WI38 (cell line): Measurements from ENCODE around the gene PITPNM2.

Experiments used
- H3K4me3 ChIP-seq: 2 replicates; pipeline ENCODE4 v1.5.1; 2011; ENCODE audit warnings: low read depth, mild to moderate bottlenecking, control low read depth, low read length
- TF ChIP-seq, protein P1 (sequence below): IDR thresholded peaks from 2 replicates; pipeline ENCODE4 v1.5.1; 2012; ENCODE audit warnings: low read depth, mild to moderate bottlenecking, control low read depth, low read length

PITPNM2 gene

DNA sequence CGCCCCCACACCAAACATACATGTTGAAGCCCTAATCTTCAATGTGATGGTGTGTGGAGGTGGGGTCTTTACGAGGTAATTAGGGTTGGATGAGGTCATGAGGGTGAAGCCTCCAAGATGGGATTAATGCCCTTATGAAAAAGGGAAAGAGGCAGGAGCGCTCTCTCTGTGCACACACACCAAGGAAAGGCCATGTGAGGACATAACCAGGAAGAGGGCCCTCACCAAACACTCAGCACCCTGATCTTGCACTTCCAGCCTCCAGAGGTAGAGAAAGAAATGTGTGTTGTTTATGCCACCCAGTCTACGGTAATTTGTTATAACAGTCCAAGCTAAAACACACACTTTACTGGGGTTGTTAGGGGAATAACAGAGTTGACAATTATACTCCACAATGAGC lies 14.6 kb upstream of the PITPNM2 start:
- TF ChIP-seq, protein P1, sequence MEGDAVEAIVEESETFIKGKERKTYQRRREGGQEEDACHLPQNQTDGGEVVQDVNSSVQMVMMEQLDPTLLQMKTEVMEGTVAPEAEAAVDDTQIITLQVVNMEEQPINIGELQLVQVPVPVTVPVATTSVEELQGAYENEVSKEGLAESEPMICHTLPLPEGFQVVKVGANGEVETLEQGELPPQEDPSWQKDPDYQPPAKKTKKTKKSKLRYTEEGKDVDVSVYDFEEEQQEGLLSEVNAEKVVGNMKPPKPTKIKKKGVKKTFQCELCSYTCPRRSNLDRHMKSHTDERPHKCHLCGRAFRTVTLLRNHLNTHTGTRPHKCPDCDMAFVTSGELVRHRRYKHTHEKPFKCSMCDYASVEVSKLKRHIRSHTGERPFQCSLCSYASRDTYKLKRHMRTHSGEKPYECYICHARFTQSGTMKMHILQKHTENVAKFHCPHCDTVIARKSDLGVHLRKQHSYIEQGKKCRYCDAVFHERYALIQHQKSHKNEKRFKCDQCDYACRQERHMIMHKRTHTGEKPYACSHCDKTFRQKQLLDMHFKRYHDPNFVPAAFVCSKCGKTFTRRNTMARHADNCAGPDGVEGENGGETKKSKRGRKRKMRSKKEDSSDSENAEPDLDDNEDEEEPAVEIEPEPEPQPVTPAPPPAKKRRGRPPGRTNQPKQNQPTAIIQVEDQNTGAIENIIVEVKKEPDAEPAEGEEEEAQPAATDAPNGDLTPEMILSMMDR, result no peak
- no peak overlapping the region for H3K4me3 ChIP-seq

DNA sequence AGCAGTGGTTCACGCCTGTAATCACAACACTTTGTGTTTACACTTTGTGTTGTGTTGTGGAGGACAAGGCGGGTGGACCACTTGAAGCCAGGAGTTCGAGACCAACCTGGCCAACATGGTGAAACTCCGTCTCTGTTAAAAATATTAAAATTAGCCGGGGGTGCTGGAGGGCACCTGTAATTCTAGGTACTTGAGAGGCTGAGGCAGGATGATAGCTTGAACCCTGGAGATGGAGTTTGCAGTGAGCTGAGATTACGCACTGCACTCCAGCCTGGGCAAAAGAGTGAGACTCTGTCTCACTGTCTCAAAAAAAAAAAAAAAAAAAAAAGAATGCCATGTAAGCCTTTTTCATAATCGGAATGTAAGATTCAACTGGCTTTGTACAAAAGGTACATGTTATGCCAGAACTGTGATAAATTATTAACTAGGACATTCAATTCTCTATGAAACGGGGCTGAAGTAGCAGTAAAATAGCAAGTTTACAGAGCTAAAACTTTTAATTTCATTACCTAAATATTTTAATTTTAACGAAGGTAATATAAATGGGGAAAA lies 13.9 kb upstream of the PITPNM2 start:
- TF ChIP-seq, protein P1, result no peak
- H3K4me3 ChIP-seq, result no peak overlapping the region

DNA sequence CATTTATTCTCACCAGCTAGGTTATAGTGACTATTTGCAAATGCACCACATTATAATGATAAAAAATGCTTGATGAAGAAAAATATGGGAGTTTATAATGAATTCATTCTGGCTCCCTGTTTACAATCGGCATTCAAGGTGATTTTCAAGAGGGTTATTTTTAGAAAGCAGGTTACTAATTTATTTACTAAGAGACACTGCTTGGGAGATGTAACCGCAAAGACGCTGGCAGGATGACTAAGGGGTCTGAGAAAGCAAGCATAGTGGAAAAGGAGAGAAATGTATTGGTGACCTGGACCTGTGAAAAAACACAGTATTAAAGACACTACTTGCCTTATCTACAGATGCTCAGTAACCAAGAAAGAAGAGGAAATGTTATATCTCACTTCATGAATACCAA lies 13.3 kb upstream of the PITPNM2 start:
- H3K4me3 ChIP-seq, result no peak overlapping the region
- TF ChIP-seq, protein P1, result no peak

DNA sequence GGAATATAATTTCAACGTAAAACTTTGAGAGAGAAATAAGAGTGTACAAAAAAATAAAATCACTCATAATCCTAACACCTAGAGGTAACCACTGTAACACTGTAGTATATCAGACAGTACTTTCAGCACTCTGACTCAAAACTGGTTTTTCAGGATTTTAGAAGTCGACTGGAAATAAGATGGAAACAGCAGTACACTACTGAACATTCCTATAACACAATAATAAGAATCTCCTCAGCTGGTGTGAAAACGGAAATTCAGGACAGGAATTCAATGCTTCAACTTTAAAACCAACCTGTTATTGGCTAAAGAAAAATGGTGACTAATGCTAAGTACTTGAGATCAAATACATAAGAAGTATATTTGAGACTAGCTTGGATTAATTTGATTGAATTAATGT lies 12.3 kb upstream of the PITPNM2 start:
- TF ChIP-seq, protein P1, result no peak
- no peak overlapping the region for H3K4me3 ChIP-seq

DNA sequence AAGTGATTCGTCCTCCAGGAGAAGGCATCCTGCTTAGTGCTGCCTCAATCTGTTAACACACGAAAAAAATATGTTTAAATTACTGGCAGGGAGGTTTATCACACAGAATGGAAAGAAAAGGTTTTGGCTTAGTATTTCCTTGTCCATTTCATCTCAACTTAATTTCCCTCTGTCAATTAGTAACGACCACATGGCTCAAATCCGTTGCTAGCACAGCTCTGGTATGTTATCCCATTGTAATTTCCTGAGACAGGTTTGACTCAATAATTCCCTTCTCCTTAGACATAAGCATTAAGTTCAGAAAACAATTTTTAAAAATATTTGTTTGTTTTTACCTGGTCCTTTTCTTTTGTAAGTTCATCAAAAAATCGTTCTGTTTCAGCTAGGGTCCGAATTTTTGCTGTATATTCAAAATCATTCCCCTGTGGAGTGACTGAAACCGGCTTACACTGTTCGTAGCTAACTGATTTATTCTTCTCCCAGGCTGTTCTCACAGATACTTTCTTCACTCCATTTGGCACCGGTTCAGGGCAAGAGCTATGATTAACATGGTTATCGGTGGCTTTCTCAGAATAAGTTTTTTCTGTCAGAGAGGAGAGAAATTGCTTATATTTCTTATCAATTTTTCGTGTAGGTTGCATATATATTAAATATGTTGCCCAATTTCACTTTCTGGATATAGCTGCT lies 10.1 kb upstream of the PITPNM2 start:
- TF ChIP-seq, protein P1, result no peak
- H3K4me3 ChIP-seq, result no peak overlapping the region

DNA sequence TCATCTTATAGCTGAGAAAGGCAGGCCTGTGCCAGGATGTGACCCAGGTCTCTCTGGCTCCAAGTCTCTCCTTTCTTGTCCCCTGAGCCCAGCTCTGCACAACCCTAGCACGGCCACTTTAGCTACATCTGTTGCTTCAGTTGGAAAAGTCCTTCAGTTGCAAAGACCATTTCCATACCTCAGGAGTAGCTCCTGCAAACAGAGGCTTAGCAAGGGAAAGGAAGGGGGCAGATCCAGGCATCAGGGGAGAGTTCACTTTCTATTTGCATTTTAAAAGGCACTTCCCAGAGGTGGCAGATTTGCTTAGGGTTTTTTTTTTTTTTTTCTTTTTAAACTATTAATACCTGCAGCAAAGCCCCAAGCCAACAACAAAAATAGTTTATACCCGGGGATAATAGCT lies 3.0 kb upstream of the PITPNM2 start:
- TF ChIP-seq, protein P1, result no peak
- no peak overlapping the region for H3K4me3 ChIP-seq

DNA sequence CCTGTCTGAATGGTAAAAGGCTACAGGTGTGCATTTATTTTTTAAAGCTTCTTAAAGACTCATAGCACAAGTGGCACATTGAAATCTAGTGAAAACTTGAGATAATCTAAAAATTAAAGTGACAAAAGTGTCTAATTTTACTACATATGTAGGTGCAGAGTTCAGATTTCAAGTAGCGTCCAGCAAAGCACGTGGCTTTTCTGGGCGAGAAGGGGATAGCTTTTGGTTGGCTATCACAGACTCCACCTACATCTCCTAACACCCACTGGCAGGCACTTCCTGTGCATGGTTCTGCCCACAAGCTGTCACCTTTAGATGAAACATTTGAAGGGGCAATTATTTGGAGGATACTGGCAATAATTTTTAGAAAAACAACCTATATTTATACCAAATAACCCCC lies 1.9 kb upstream of the PITPNM2 start:
- TF ChIP-seq, protein P1, result no peak
- no peak overlapping the region for H3K4me3 ChIP-seq
